Measurements from ENCODE around the gene BIVM. TPM values are rescaled to one million over a fixed set of nuclear protein-coding genes. Genes with fewer than 3 reads are reported as not detected.
"Not testable (repeated sequence)": the region's sequence is repeated elsewhere in the genome, so short reads cannot be mapped to it uniquely, and the experiment has no call there.

Gene BIVM
- total RNA-seq, 2 donors from 2014 or later = 20.2 to 38.9 TPM

- no peaks in the 10 kb centered on the region for H3K27me3 ChIP-seq
- H3K4me1 ChIP-seq = no peaks in the 10 kb centered on the region
- H3K9me3 ChIP-seq = no peaks in the 10 kb centered on the region
- no peak for DNase-seq (ENCODE audit: low spot score)
- H3K4me3 ChIP-seq = no peak overlapping the region
- TF ChIP-seq CTCF (IDR thresholded peaks at IDR 0.05) = no peak
- H3K36me3 ChIP-seq = no peaks in the 10 kb centered on the region
- no peak overlapping the region for H3K27ac ChIP-seq
Observed at GRCh38 chr13:102779436-102780159, 19.3 kb upstream of the BIVM start.

- not testable (repeated sequence) for H3K4me3 ChIP-seq; H3K36me3 ChIP-seq; H3K9me3 ChIP-seq; H3K27ac ChIP-seq; H3K4me1 ChIP-seq; DNase-seq (ENCODE audit: low spot score); H3K27me3 ChIP-seq
Observed at GRCh38 chr13:102780656-102781055, 18.3 kb upstream of the BIVM start.

GRCh38 chr13:102781591-102781990 is 17.3 kb upstream of the BIVM start:
- no peak for TF ChIP-seq CTCF (IDR thresholded peaks at IDR 0.05)
- Histone ChIP-seq H3K27me3 (no peaks in the 10 kb centered on the region), H3K9me3 (no peaks in the 10 kb centered on the region), H3K27ac (no peak overlapping the region), H3K36me3 (no peaks in the 10 kb centered on the region), H3K4me3 (no peak overlapping the region), H3K4me1 (no peaks in the 10 kb centered on the region)
- DNase-seq (ENCODE audit: low spot score) = no peak

GRCh38 chr13:102784483-102784882 is 14.4 kb upstream of the BIVM start:
- H3K9me3 ChIP-seq = no peaks in the 10 kb centered on the region
- peak overlapping the region; percentile 37 to 48 for H3K27ac ChIP-seq
- no peak overlapping the region for H3K4me3 ChIP-seq
- H3K27me3 ChIP-seq = no peaks in the 10 kb centered on the region
- peaks cover 9% of the 10 kb centered on the region for H3K36me3 ChIP-seq
- TF ChIP-seq CTCF (IDR thresholded peaks at IDR 0.05) = no peak
- no peak for DNase-seq (ENCODE audit: low spot score)
- no peaks in the 10 kb centered on the region for H3K4me1 ChIP-seq

GRCh38 chr13:102788683-102789082 is 10.2 kb upstream of the BIVM start:
- DNase-seq (ENCODE audit: low spot score) = no peak
- Histone ChIP-seq H3K9me3 (no peaks in the 10 kb centered on the region), H3K27ac (no peak overlapping the region), H3K4me1 (no peaks in the 10 kb centered on the region), H3K36me3 (peaks cover 21% of the 10 kb centered on the region), H3K4me3 (no peak overlapping the region), H3K27me3 (no peaks in the 10 kb centered on the region)
- TF ChIP-seq CTCF (IDR thresholded peaks at IDR 0.05) = no peak

GRCh38 chr13:102792396-102792795 is 6.5 kb upstream of the BIVM start:
- Histone ChIP-seq H3K36me3 (peaks cover 21% of the 10 kb centered on the region), H3K27me3 (no peaks in the 10 kb centered on the region), H3K4me1 (peaks cover 0 to 1% of the 10 kb centered on the region in 2 donors), H3K9me3 (no peaks in the 10 kb centered on the region), H3K4me3 (no peak overlapping the region), H3K27ac (no peak overlapping the region)
- no peak for TF ChIP-seq CTCF (IDR thresholded peaks at IDR 0.05)
- DNase-seq (ENCODE audit: low spot score) = no peak
